HL-60 (cell line): ENCODE data around the gene PNMA6E.

Experiments
- POLR2AphosphoS5 ChIP-seq: IDR thresholded peaks from 2 replicates; pipeline ENCODE4 v1.6.1; 2012; ENCODE audit warnings: low read depth
- SPI1 ChIP-seq: IDR thresholded peaks from 2 replicates; pipeline ENCODE4 v1.6.1; 2012; ENCODE audit warnings: low read depth, mild to moderate bottlenecking, borderline replicate concordance
- TF ChIP-seq, protein P1 (sequence below): IDR thresholded peaks from one replicate; pipeline ENCODE4 v1.5.1; 2011; ENCODE audit warnings: low read length, control low read depth, inconsistent platforms; ENCODE audit not compliant: insufficient read depth
- TF ChIP-seq, protein P2 (sequence below): IDR thresholded peaks from 2 replicates; pipeline ENCODE4 v1.6.1; 2012; ENCODE audit warnings: low read depth; ENCODE audit not compliant: insufficient replicate concordance

DNA sequence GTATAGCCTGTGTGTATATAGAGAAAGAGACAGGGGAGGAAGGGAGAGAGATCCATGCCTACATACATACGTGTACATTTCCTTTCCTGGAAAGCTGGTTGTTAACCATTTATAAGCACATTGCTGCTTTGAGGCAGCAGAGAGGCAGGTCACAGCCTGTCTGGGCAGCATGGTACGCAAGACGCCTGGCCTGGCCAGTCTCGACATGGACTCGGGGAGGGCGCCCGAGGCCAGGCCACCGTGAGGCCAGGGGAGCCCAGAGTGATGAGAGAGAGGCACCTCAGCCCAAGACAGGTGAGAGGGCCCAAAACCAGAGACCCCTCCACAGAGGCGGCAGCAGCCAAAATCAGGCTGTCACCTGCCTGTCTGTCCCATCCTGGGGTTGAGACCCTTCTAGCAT, 40.8 kb upstream of the PNMA6E start:
- TF ChIP-seq POLR2AphosphoS5 (no peak), SPI1 (no peak)
- TF ChIP-seq, protein P1, sequence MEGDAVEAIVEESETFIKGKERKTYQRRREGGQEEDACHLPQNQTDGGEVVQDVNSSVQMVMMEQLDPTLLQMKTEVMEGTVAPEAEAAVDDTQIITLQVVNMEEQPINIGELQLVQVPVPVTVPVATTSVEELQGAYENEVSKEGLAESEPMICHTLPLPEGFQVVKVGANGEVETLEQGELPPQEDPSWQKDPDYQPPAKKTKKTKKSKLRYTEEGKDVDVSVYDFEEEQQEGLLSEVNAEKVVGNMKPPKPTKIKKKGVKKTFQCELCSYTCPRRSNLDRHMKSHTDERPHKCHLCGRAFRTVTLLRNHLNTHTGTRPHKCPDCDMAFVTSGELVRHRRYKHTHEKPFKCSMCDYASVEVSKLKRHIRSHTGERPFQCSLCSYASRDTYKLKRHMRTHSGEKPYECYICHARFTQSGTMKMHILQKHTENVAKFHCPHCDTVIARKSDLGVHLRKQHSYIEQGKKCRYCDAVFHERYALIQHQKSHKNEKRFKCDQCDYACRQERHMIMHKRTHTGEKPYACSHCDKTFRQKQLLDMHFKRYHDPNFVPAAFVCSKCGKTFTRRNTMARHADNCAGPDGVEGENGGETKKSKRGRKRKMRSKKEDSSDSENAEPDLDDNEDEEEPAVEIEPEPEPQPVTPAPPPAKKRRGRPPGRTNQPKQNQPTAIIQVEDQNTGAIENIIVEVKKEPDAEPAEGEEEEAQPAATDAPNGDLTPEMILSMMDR: no peak
- TF ChIP-seq, protein P2, sequence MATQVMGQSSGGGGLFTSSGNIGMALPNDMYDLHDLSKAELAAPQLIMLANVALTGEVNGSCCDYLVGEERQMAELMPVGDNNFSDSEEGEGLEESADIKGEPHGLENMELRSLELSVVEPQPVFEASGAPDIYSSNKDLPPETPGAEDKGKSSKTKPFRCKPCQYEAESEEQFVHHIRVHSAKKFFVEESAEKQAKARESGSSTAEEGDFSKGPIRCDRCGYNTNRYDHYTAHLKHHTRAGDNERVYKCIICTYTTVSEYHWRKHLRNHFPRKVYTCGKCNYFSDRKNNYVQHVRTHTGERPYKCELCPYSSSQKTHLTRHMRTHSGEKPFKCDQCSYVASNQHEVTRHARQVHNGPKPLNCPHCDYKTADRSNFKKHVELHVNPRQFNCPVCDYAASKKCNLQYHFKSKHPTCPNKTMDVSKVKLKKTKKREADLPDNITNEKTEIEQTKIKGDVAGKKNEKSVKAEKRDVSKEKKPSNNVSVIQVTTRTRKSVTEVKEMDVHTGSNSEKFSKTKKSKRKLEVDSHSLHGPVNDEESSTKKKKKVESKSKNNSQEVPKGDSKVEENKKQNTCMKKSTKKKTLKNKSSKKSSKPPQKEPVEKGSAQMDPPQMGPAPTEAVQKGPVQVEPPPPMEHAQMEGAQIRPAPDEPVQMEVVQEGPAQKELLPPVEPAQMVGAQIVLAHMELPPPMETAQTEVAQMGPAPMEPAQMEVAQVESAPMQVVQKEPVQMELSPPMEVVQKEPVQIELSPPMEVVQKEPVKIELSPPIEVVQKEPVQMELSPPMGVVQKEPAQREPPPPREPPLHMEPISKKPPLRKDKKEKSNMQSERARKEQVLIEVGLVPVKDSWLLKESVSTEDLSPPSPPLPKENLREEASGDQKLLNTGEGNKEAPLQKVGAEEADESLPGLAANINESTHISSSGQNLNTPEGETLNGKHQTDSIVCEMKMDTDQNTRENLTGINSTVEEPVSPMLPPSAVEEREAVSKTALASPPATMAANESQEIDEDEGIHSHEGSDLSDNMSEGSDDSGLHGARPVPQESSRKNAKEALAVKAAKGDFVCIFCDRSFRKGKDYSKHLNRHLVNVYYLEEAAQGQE: no peak
